Upper lobe of left lung (tissue), 6 donors: ENCODE results near the gene HNRNPU. TPM values are rescaled to one million over a fixed set of nuclear protein-coding genes. Genes with fewer than 3 reads are reported as not detected.
"Not testable (repeated sequence)": the region's sequence is repeated elsewhere in the genome, so short reads cannot be mapped to it uniquely, and the experiment has no call there.

Experiments
- ATAC-seq, 2 donors: fragments of 200-7000 bp; cut with Tn5 transposase; one replicate each; pipeline ENCODE4 v1.9.1; 2022; ENCODE audit warnings: mild to moderate bottlenecking in 2 of 2, moderate library complexity in 2 of 2; ENCODE audit not compliant: low FRiP score in 2 of 2
- DNase-seq, 2 donors: peaks; one replicate each; pipeline ENCODE4 v3.0.0-alpha.2; 2019 to 2020
- H3K27ac ChIP-seq, 4 donors: fragments of 200-600 bp; sonication (generic); one replicate each; pipeline ENCODE4 v1.5.1; 2016 to 2019
- H3K27me3 ChIP-seq, 4 donors: fragments of 200-600 bp; sonication (generic); one replicate each; pipeline ENCODE4 v1.5.1; 2017 to 2019
- H3K36me3 ChIP-seq, 4 donors: fragments of 200-600 bp; sonication (generic); one replicate each; pipeline ENCODE4 v1.5.1; 2016 to 2019
- H3K4me1 ChIP-seq, 4 donors: fragments of 200-600 bp; sonication (generic); one replicate each; pipeline ENCODE4 v1.5.1; 2018 to 2019
- H3K4me3 ChIP-seq, 4 donors: fragments of 200-600 bp; sonication (generic); one replicate each; pipeline ENCODE4 v1.5.1; 2017 to 2019; ENCODE audit warnings: mild to moderate bottlenecking in 2 of 4, moderate library complexity in 1 of 4
- H3K9me3 ChIP-seq, 4 donors: fragments of 200-600 bp; sonication (generic); one replicate each; pipeline ENCODE4 v1.5.1; 2018 to 2019
- CTCF ChIP-seq, 6 experiments: fragments of 450-650 bp in 4 of 6; fragments of 200-600 bp in 2 of 6; sonication (generic) in 2 of 6; IDR thresholded peaks; one replicate each; pipeline ENCODE4 v1.5.1; 2016 to 2019; ENCODE audit warnings: antibody characterized with exemption in 6 of 6
- EP300 ChIP-seq, 4 donors: sonication (generic); formaldehyde crosslinking; IDR thresholded peaks; one replicate each; pipeline ENCODE4 v1.5.1; 2017; ENCODE audit warnings: antibody characterized with exemption in 4 of 4, control low read depth in 2 of 4
- POLR2A ChIP-seq, 4 donors: fragments of 450-650 bp; IDR thresholded peaks; one replicate each; pipeline ENCODE4 v1.5.1; 2016 to 2017; ENCODE audit warnings: antibody characterized with exemption in 4 of 4, mild to moderate bottlenecking in 2 of 4
- POLR2AphosphoS5 ChIP-seq, 2 donors: sonication (generic); formaldehyde crosslinking; IDR thresholded peaks; one replicate each; pipeline ENCODE4 v1.5.1; 2017; ENCODE audit warnings: antibody characterized with exemption in 2 of 2
- WGBS, 2 donors: methylation state at CpG; one replicate each; pipeline ENCODE4 v1.1.5; 2017 to 2018; 5-methylcytosine and 5-hydroxymethylcytosine counted together
- total RNA-seq, 6 donors: library from RNA; depleted of rRNA in 4 of 6; stranded (reverse); fragments of >200 nt in 4 of 6; gene quantifications; one replicate each; pipeline versions ENCODE4 v1.1.0 to v1.2.1, GENCODE V29; 2016 to 2021
- donor health status: DM: no; HTN: no; CAD: no; lungs with moderate emphysema.
- donor health status: DM: no; HTN: yes; CAD: no; lungs with severe emphysema.

The HNRNPU gene
- total RNA-seq, 6 donors from 2014 or later: 213 to 505 (median 304) TPM

GRCh38 chr1:244834543-244835275 is 29.6 kb downstream of the HNRNPU start:
- H3K9me3 ChIP-seq: no peaks in the 10 kb centered on the region
- H3K36me3 ChIP-seq: peaks cover 0 to 2% (median 0%) of the 10 kb centered on the region in 4 donors
- H3K27me3 ChIP-seq: no peaks in the 10 kb centered on the region
- DNase-seq (peak in 1 of 2 donors; percentile 87), ATAC-seq (peak; percentile 86 to 89)
- H3K4me3 ChIP-seq: peak overlapping the region; percentile 36 to 90 (median 78)
- WGBS, 2 donors: 0% methylated on average over 22 to 41 of the region's 49 CpGs
- H3K4me1 ChIP-seq: peaks cover 17 to 44% (median 24%) of the 10 kb centered on the region in 4 donors
- H3K27ac ChIP-seq: peak overlapping the region; percentile 97 to 100 (median 100)
- TF ChIP-seq POLR2A (IDR thresholded peaks at IDR 0.05): peak in 3 of 4 donors; percentile 35 to 77 (median 49)
- peak; percentile 69 to 83 for TF ChIP-seq POLR2AphosphoS5 (IDR thresholded peaks at IDR 0.05)
- TF ChIP-seq CTCF (IDR thresholded peaks at IDR 0.05): peak in 1 of 6 experiments; percentile 12
- no peak for TF ChIP-seq EP300 (IDR thresholded peaks at IDR 0.05)

- WGBS, 2 donors: 0 to 1% methylated on average over 32 of the region's 32 CpGs
- ATAC-seq (peak; percentile 53 to 74), DNase-seq (peak; percentile 33 to 57)
- Histone ChIP-seq H3K27ac (peak overlapping the region; percentile 97 to 100 (median 100)), H3K36me3 (no peaks in the 10 kb centered on the region), H3K4me1 (peaks cover 13 to 41% (median 19%) of the 10 kb centered on the region in 4 donors), H3K4me3 (peak overlapping the region; percentile 36 to 90 (median 78)), H3K9me3 (no peaks in the 10 kb centered on the region), H3K27me3 (no peaks in the 10 kb centered on the region)
- TF ChIP-seq EP300 (IDR thresholded peaks at IDR 0.05) (peak in 1 of 4 donors; percentile 13), CTCF (IDR thresholded peaks at IDR 0.05) (peak in 3 of 6 experiments; percentile 53 to 61 (median 55)), POLR2AphosphoS5 (IDR thresholded peaks at IDR 0.05) (peak; percentile 21 to 24), POLR2A (IDR thresholded peaks at IDR 0.05) (peak in 1 of 4 donors; percentile 19)
These were observed 30.4 kb downstream of the HNRNPU start for GRCh38 chr1:244833734-244834542.

- ATAC-seq, H3K9me3 ChIP-seq, H3K27me3 ChIP-seq, H3K36me3 ChIP-seq: not testable (repeated sequence)
- peak overlapping the region; percentile 97 to 100 (median 100) for H3K27ac ChIP-seq
- H3K4me1 ChIP-seq: peaks cover 12 to 34% (median 19%) of the 10 kb centered on the region in 4 donors
- peak in 1 of 2 donors; percentile 49 for DNase-seq
- 33% methylated on average over 8 of the region's 8 CpGs for WGBS, 2 donors
- H3K4me3 ChIP-seq: peak overlapping the region; percentile 36 to 90 (median 78)
These were observed 31.1 kb downstream of the HNRNPU start for GRCh38 chr1:244833260-244833659.

GRCh38 chr1:244830639-244831038 is 33.7 kb downstream of the HNRNPU start:
- no peak overlapping the region for H3K27ac ChIP-seq
- H3K27me3 ChIP-seq: no peaks in the 10 kb centered on the region
- H3K4me3 ChIP-seq: no peak overlapping the region
- WGBS, 2 donors: 75 to 80% methylated on average over 3 of the region's 3 CpGs
- ATAC-seq (no peak), DNase-seq (no peak)
- H3K9me3 ChIP-seq: no peaks in the 10 kb centered on the region
- TF ChIP-seq CTCF (IDR thresholded peaks at IDR 0.05) (no peak), POLR2A (IDR thresholded peaks at IDR 0.05) (no peak), POLR2AphosphoS5 (IDR thresholded peaks at IDR 0.05) (no peak)
- H3K36me3 ChIP-seq: no peaks in the 10 kb centered on the region
- H3K4me1 ChIP-seq: peaks cover 0 to 11% (median 5%) of the 10 kb centered on the region in 4 donors

- H3K4me3 ChIP-seq: no peak overlapping the region
- no peak for ATAC-seq
- WGBS, 2 donors: 83 to 86% methylated on average over 4 of the region's 4 CpGs
These were observed 37.6 kb downstream of the HNRNPU start for GRCh38 chr1:244826712-244827111.

More at GRCh38 chr1:244826712-244827111, 37.6 kb downstream of the HNRNPU start:
- H3K4me1 ChIP-seq: no peaks in the 10 kb centered on the region
- H3K27me3 ChIP-seq: no peaks in the 10 kb centered on the region
- no peak for TF ChIP-seq POLR2A (IDR thresholded peaks at IDR 0.05)
- no peak for TF ChIP-seq EP300 (IDR thresholded peaks at IDR 0.05)
- TF ChIP-seq CTCF (IDR thresholded peaks at IDR 0.05): no peak
- TF ChIP-seq POLR2AphosphoS5 (IDR thresholded peaks at IDR 0.05): no peak
- no peaks in the 10 kb centered on the region for H3K9me3 ChIP-seq
- no peaks in the 10 kb centered on the region for H3K36me3 ChIP-seq
- no peak for DNase-seq
- no peak overlapping the region for H3K27ac ChIP-seq
